CD4-positive, alpha-beta T cell treated with Interleukin-1 beta for 1 hour (primary cell): Measurements from ENCODE around the gene DDR2.
A peak's percentile ranks its signal among the peaks of the same experiment; 100 is the strongest.
"Not testable (repeated sequence)": the region's sequence is repeated elsewhere in the genome, so short reads cannot be mapped to it uniquely, and the experiment has no call there.

Source experiments
- DNase-seq, 2 donors: peaks; one replicate each; pipeline ENCODE4 v3.0.0-alpha.2; 2020 to 2022

The DDR2 gene

DNA sequence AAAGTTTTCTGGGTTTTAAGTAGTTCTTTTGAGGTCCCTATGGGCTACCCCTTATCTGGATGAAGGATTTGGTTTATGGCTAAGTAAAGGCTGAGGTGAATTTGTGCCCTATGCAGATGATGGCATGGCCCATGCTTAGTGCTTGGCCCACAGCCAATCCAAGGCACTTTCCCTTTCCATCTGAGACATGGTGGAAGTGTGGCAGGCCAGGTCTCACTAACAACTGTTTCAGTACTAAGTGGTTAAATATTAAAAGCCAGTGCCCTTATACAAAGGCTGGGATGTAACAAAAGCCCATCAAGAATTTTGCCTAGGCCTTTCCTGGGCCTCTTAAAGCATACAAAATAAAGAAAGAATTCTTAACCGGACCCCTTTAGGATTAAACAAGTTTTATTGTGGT, 156.5 kb downstream of the DDR2 start:
- DNase-seq: not testable (repeated sequence)

DNA sequence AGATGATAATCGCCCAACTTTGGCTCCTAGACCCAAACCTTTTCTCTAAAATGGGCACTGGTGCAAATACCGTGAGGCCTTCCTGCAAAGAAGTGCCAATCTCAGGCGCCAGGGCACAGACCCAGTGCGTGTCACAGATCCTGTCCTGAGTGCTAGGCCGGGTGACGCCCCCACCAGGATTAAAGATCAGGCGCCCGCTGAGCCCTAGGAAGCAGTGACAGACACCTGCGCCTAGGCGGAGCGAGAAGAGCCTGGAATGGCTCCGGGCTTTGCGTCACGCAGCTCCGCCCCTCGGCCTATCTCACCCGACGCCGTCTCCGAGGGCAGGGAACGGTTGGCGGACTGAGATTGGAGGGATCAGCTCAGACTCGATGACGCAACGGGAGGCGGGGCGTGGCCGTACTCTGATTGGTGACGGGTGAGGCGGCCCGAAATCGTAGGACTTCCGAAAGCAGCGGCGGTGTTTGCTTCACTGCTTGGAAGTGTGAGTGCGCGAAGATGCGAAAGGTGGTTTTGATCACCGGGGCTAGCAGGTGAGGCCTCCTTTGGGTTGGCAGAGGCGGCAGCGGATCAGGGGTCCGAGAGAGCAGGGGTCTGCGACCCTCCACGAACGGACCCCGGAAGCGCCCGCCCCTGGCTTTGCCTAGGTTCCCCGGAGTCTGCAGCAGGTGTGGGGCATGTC, 158.2 kb downstream of the DDR2 start, which contains the start of gene HSD17B7:
Gene HSD17B7 (plus strand): TSS at position 400 of the 682 bp plus-strand sequence. CDS start 99 bp downstream, at position 499.
- DNase-seq: peak; percentile 84 to 87

DNA sequence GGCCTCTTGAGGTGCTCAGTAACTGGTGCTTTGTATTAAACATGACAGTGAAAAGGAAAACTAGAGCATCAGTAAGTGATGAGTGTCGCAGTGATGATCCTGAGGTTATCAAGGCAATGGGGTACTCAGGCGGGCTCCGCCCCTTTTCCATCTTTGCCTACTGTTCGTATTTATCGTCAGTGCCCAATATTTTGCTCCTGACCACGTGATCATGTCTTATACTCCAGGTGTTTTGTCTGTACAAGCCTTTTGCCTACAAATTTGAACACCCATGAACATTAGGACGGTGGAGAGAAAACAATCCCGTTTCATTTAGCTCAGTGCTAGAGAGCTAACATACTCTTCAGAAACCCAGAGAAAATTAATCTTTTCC, 158.7 kb downstream of the DDR2 start:
- DNase-seq: peak in 1 of 2 donors; percentile 16

DNA sequence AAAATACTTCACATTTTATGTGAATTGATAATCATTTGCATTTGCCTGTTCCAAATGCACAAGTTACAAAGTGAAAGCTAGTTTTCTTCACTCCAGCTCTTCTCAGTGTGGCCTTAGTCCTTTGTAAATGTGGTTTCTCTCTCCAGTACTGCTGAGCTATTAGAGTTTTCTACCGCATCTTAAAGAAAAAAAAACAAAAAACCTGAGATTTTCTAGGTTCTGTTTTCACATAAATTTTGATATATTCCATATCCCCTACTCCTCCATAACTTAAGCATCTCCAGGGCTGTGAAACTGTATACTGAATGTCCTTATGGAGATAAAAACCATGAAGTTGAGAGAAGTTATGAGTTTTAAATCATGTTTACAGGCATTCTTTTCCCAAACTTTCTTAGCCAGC, 162.0 kb downstream of the DDR2 start:
- not testable (repeated sequence) for DNase-seq

GRCh38 chr1:162796617-162797279, 164.5 kb downstream of the DDR2 start:
- not testable (repeated sequence) for DNase-seq

GRCh38 chr1:162799995-162800830, 167.9 kb downstream of the DDR2 start:
- not testable (repeated sequence) for DNase-seq

DNA sequence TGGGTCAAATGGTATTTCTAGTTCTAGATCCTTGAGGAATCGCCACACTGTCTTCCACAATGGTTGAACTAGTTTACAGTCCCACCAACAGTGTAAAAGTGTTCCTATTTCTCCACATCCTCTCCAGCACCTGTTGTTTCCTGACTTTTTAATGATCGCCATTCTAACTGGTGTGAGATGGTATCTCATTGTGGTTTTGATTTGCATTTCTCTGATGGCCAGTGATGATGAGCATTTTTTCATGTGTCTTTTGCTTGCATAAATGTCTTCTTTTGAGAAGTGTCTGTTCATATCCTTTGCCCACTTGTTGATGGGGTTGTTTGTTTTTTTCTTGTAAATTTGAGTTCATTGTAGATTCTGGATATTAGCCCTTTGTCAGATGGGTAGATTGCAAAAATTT, 175.2 kb downstream of the DDR2 start:
- not testable (repeated sequence) for DNase-seq

GRCh38 chr1:162812357-162812756, 180.1 kb downstream of the DDR2 start:
- DNase-seq: not testable (repeated sequence)

- not testable (repeated sequence) for DNase-seq
These were observed 185.9 kb downstream of the DDR2 start for GRCh38 chr1:162818136-162818535.

DNA sequence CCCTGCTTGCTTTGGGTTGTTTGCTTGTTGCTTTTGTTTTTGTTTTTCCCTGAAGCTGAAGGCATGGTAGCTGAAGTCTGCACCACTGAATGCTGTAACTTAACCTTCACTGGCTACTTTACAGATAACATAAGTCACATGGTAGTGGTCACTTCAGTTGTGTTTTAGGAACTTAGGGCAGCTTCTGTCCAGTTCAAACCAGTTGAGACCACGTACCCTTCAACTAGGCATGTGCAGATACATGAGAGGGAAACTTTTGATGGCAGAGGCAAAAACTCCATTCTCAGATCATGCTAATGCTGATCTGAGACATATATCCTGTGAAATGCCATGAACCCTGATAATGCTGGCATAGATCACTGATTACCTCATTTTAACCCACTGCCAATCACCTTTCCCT, 186.4 kb downstream of the DDR2 start:
- not testable (repeated sequence) for DNase-seq

DNA sequence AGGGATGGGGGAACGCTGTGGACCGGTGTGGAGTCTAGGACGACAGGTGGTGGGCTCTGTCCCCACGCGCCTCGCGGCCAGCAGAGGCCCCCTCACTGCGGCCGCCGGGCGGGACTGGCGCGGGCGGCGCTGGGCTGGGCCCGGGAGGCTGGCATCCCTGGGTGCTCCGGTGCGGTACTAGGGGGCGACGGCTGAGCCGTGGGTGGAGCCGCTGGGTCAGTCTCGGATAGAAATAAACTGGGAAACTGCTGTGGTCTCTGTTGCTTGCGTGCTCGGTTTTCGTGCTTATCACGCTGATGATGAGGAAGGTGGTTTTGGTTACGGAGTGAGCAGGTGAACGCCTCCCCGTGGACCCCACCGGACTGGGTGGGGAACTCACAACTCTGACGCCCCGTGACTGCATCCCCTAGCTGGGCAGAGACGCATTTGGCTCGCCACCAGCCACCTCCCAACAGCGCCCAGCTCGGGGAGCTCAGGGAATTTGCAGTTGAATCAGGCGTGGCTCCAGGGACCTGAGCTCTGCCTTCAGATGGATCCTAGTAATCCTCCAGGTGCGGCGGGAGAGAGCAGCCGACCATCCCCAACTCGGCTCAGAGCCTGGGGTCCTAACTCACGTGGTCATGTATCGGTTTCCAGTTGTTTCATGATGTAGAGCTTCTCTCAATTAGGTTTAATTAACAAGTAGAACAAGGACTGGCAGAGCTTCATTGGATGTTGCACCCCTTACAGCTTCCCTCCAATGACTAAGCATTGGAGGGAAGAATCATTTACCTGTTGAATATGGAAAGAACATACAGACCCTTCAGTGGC, 190.3 kb downstream of the DDR2 start:
- no peak for DNase-seq

DNA sequence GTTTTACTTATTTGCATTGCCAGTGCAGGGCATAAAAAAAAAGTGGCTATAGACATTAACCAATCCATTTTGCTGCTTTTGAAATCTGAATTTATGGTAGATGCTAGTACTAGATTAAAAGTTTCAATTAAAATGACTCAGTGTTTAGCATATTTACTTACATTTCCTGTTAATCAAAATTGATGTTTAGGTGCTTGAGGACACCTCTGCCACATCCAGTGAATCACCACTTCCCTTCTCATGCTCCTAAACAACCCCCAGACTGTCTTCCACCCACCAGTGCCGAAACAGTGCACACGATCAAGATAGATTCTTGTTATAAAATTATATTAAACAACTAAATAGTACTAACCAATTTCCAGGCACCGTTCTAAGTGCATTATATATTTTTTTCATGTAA, 191.0 kb downstream of the DDR2 start:
- DNase-seq: no peak

DNA sequence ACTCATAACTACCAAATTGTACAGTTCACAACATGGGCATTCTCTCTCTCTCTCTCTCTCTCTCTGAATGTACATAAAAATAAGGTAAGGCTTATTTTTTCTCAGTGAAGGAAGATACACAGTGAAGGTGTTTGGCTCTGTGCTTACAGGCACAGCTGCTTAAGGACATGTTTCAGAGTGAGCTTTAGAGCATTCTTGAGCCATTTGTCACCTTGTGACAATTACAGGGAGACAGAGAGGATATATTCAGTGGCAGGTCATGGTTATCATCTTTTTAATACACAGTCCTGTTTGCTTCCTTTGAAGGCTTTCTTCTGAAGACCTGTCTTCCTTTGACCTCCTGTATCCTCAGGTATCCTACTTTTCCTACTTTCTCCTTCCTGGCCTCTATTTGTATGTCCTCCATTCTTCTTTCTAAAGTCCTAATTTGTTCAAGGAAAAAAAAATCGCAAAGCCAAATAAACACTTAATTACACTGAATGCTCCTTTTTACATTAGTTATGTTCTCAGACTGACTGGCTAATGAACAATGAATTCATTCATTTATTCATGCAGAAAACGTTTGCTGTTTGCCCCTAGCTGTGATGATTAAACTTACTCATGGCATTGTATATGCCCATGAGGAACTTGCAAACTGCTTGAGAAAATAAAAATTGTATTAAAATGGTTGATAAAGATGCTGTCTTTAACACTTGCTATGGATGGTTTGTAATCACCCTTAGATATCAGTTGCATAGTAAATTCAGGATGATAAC, 191.7 kb downstream of the DDR2 start:
- DNase-seq: no peak

DNA sequence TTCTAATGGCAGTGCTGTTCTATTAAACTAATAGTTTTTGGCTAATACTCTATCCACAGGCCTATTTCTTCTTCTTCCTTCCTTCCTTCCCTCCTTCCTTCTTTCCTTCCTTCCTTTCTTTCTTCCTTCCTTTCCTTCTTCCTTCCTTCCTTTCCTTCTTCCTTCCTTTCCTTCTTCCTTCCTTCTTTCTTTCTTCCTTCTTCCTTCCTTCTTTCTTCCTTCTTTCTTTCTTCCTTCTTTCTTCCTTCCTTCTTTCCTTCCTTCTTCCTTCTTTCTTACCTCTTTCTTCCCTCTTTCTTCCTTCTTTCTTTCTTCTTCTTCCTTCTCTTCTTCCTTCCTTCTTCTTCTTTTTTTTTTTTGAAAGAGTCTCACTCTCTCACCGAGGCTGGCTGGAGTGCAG, 197.0 kb downstream of the DDR2 start:
- no peak for DNase-seq

DNA sequence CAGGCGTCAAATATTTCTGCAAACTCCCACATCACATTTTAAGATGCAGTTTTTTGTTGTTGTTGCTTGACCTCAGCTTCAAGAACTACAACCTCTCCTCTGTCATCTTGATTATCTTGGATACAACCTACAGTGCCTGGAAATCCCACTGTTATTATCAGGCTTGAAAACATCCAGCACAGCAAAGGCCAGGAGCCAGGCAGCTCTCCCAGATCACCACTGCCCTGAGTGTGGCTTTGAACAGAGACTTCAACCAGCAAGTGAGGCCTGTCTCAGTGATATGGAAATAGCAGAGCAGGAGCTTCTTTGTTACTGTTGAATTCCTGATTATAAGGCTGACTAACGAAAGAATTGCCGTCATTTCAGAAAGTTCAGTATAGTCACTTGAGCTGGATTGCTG, 200.2 kb downstream of the DDR2 start:
- DNase-seq: no peak

DNA sequence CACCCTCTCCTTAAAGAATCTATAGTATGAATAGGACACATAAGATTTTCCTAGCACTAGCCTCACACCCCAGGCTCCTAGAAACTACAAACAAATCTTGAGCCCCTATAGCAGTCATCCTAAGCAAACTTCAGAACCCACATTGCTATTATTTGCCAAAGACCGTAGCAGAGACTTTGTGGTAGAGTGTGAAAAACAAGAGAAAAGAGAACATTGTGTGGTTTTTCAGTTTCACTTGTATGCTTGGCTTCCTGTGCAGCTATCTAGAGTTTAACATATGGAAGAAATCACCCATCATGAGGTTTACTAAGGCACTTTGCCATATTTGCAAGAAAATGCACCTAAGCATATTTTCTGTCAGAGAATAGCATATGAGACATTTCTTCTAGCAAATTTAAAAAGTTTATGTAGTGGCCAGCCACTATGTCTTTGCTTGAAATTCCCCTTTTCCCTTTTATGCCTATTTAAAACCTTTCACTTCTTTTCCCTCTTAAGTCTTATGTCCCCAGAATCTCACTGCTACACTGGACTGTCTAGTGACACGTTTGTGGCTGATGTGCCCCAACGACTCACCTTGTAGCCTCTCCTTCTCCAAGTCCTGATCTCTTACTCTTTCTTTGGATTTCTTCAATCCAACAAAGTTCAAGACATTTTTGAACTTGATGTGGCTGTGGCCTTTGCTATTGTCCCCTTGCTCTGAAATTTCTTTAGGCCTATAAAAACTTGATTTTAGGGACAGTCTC, 203.1 kb downstream of the DDR2 start:
- no peak for DNase-seq
